ENCODE measurements around the gene IREB2. TPM values are rescaled to one million over a fixed set of nuclear protein-coding genes. Genes with fewer than 3 reads are reported as not detected.

Gene IREB2
- total RNA-seq, 1 donor from 2014 or later, result 84.9 TPM

- H3K36me3 Mint-ChIP-seq, result no peaks in the 10 kb centered on the region
- no peaks in the 10 kb centered on the region for H3K9me3 Mint-ChIP-seq
- no peak for DNase-seq (ENCODE audit: low spot score in 2 of 2, unreplicated experiment in 2 of 2)
- H3K27ac Mint-ChIP-seq, result no peak overlapping the region
- no peak overlapping the region for H3K4me3 Mint-ChIP-seq
- TF ChIP-seq CTCF (IDR thresholded peaks at IDR 0.05; ENCODE audit: unreplicated experiment), result no peak
- peaks cover 2% of the 10 kb centered on the region for H3K27me3 Mint-ChIP-seq (ENCODE audit: low read depth)
- H3K4me1 Mint-ChIP-seq, result peaks cover 46% of the 10 kb centered on the region
These were observed 47.2 kb upstream of the IREB2 start for GRCh38 chr15:78390826-78391225.

GRCh38 chr15:78391781-78392180 lies 46.2 kb upstream of the IREB2 start:
- H3K9me3 Mint-ChIP-seq, result no peaks in the 10 kb centered on the region
- H3K36me3 Mint-ChIP-seq, result no peaks in the 10 kb centered on the region
- H3K27ac Mint-ChIP-seq, result no peak overlapping the region
- H3K4me1 Mint-ChIP-seq, result peaks cover 39% of the 10 kb centered on the region
- H3K27me3 Mint-ChIP-seq (ENCODE audit: low read depth), result no peaks in the 10 kb centered on the region
- no peak for TF ChIP-seq CTCF (IDR thresholded peaks at IDR 0.05; ENCODE audit: unreplicated experiment)
- H3K4me3 Mint-ChIP-seq, result no peak overlapping the region
- DNase-seq (ENCODE audit: low spot score in 2 of 2, unreplicated experiment in 2 of 2), result no peak

- Mint-ChIP-seq H3K36me3 (no peaks in the 10 kb centered on the region), H3K27me3 (ENCODE audit: low read depth) (no peaks in the 10 kb centered on the region), H3K4me1 (peaks cover 35% of the 10 kb centered on the region), H3K4me3 (no peak overlapping the region), H3K9me3 (no peaks in the 10 kb centered on the region), H3K27ac (no peak overlapping the region)
- no peak for DNase-seq (ENCODE audit: low spot score in 2 of 2, unreplicated experiment in 2 of 2)
- TF ChIP-seq CTCF (IDR thresholded peaks at IDR 0.05; ENCODE audit: unreplicated experiment), result no peak
These were observed 45.6 kb upstream of the IREB2 start for GRCh38 chr15:78392430-78392829.

- Mint-ChIP-seq H3K27me3 (ENCODE audit: low read depth) (no peaks in the 10 kb centered on the region), H3K27ac (no peak overlapping the region), H3K4me1 (peaks cover 32% of the 10 kb centered on the region), H3K36me3 (no peaks in the 10 kb centered on the region), H3K4me3 (no peak overlapping the region), H3K9me3 (no peaks in the 10 kb centered on the region)
- no peak for TF ChIP-seq CTCF (IDR thresholded peaks at IDR 0.05; ENCODE audit: unreplicated experiment)
- DNase-seq (ENCODE audit: low spot score in 2 of 2, unreplicated experiment in 2 of 2), result no peak
These were observed 44.9 kb upstream of the IREB2 start for GRCh38 chr15:78393137-78393536.

- no peak for TF ChIP-seq CTCF (IDR thresholded peaks at IDR 0.05; ENCODE audit: unreplicated experiment)
- no peaks in the 10 kb centered on the region for H3K9me3 Mint-ChIP-seq
- no peak overlapping the region for H3K4me3 Mint-ChIP-seq
- no peak for DNase-seq (ENCODE audit: low spot score in 2 of 2, unreplicated experiment in 2 of 2)
- no peak overlapping the region for H3K27ac Mint-ChIP-seq
- no peaks in the 10 kb centered on the region for H3K36me3 Mint-ChIP-seq
- H3K4me1 Mint-ChIP-seq, result peaks cover 32% of the 10 kb centered on the region
- no peaks in the 10 kb centered on the region for H3K27me3 Mint-ChIP-seq (ENCODE audit: low read depth)
These were observed 44.0 kb upstream of the IREB2 start for GRCh38 chr15:78394026-78394425.

GRCh38 chr15:78394981-78395616 lies 42.9 kb upstream of the IREB2 start:
- peaks cover 24% of the 10 kb centered on the region for H3K4me1 Mint-ChIP-seq
- H3K9me3 Mint-ChIP-seq, result no peaks in the 10 kb centered on the region
- H3K4me3 Mint-ChIP-seq, result no peak overlapping the region
- no peak for DNase-seq (ENCODE audit: low spot score in 2 of 2, unreplicated experiment in 2 of 2)
- no peaks in the 10 kb centered on the region for H3K27me3 Mint-ChIP-seq (ENCODE audit: low read depth)
- TF ChIP-seq CTCF (IDR thresholded peaks at IDR 0.05; ENCODE audit: unreplicated experiment), result no peak
- H3K27ac Mint-ChIP-seq, result no peak overlapping the region
- no peaks in the 10 kb centered on the region for H3K36me3 Mint-ChIP-seq

Data from mesothelial cell of epicardium (in vitro differentiated cells).